H1 (cell line): Measurements from ENCODE around the gene DDX31. TPM values are rescaled to one million over a fixed set of nuclear protein-coding genes. Genes with fewer than 3 reads are reported as not detected.

Experiments
- CTCF ChIA-PET: fragments of 300-600 bp; sonication (Branson Sonifier 250); formaldehyde crosslinking; loops from one replicate; lab custom pipeline; 2021; ENCODE audit not compliant: partially characterized antibody; lab: Charles Lee
- POLR2A ChIA-PET: fragments of 300-600 bp; sonication (Branson Sonifier 250); formaldehyde crosslinking; loops from one replicate; lab custom pipeline; 2021; ENCODE audit warnings: inconsistent platforms; ENCODE audit not compliant: partially characterized antibody; lab: Charles Lee
- DNase-seq, 2 experiments: peaks; one replicate each; pipeline versions ENCODE4 v3.0.0 to v3.0.0-alpha.2; 2010 to 2022; ENCODE audit warnings: low spot score in 2 of 2, low read depth in 1 of 2, mixed read lengths in 1 of 2
- FAIRE-seq: peaks from 2 replicates; lab custom pipeline; 2011; peaks lifted over from hg19 to GRCh38; lab: Jason Lieb, UNC
- H2AFZ ChIP-seq: 2 replicates; pipeline ENCODE4 v1.8.1; 2012; ENCODE audit warnings: low read length, inconsistent platforms
- H2AK5ac ChIP-seq: 2 replicates; pipeline ENCODE4 v1.6.1; 2013; ENCODE audit warnings: low read depth, low read length
- H2BK120ac ChIP-seq: replicated peaks from 2 replicates; pipeline ENCODE3; 2013; ENCODE audit warnings: low read depth, low read length, inconsistent platforms
- H2BK12ac ChIP-seq: 2 replicates; pipeline ENCODE4 v1.6.1; 2013; ENCODE audit warnings: low read depth, low read length
- H2BK15ac ChIP-seq: 2 replicates; pipeline ENCODE4 v1.6.1; 2013; ENCODE audit warnings: low read length
- H2BK20ac ChIP-seq: 2 replicates; pipeline ENCODE4 v1.6.1; 2013; ENCODE audit warnings: low read length
- H2BK5ac ChIP-seq: 2 replicates; pipeline ENCODE4 v1.6.1; 2013; ENCODE audit warnings: low read depth, low read length
- H3K14ac ChIP-seq: 2 replicates; pipeline ENCODE4 v1.6.1; 2013; ENCODE audit warnings: inconsistent platforms; ENCODE audit not compliant: insufficient read length
- H3K18ac ChIP-seq: 2 replicates; pipeline ENCODE4 v1.6.1; 2013; ENCODE audit warnings: low read length; ENCODE audit errors: extremely low read depth
- H3K23ac ChIP-seq: 2 replicates; pipeline ENCODE4 v1.6.1; 2013; ENCODE audit warnings: inconsistent platforms; ENCODE audit not compliant: insufficient read length
- H3K23me2 ChIP-seq: 2 replicates; pipeline ENCODE4 v1.6.1; 2013; ENCODE audit warnings: low read depth, low read length
- H3K27ac ChIP-seq: 2 replicates; pipeline ENCODE4 v1.6.1; 2011; ENCODE audit warnings: low read depth, low read length, inconsistent platforms
- H3K27me3 ChIP-seq, 4 experiments: replicated peaks in 1 of 4; 1 replicate in 1 of 4; 2 replicates in 3 of 4; pipeline versions ENCODE4 v1.6.1 to v1.8.1; 2011 to 2013; ENCODE audit warnings: low read length in 3 of 4, mild to moderate bottlenecking in 3 of 4, inconsistent platforms in 2 of 4, mixed read lengths in 2 of 4, moderate library complexity in 1 of 4; ENCODE audit not compliant: control insufficient read depth in 3 of 4, insufficient read depth in 3 of 4; ENCODE audit errors: extremely low read depth in 1 of 4
- H3K36me3 ChIP-seq, 4 experiments: 2 replicates each; pipeline versions ENCODE4 v1.6.1 to v1.8.1; 2011 to 2013; ENCODE audit warnings: mild to moderate bottlenecking in 4 of 4, low read length in 3 of 4, moderate library complexity in 2 of 4, control low read depth in 1 of 4, inconsistent platforms in 1 of 4; ENCODE audit not compliant: insufficient read depth in 4 of 4, control insufficient read depth in 2 of 4
- H3K4ac ChIP-seq: replicated peaks from 2 replicates; pipeline ENCODE3; 2013; ENCODE audit warnings: low read length, low read depth, mixed read lengths, inconsistent platforms; ENCODE audit not compliant: insufficient read length
- H3K4me1 ChIP-seq, 4 experiments: replicated peaks in 1 of 4; 1 replicate in 1 of 4; 2 replicates in 3 of 4; pipeline versions ENCODE4 v1.6.1 to v1.8.1; 2011 to 2013; ENCODE audit warnings: low read length in 3 of 4, inconsistent platforms in 2 of 4, mixed read lengths in 1 of 4; ENCODE audit not compliant: insufficient read depth in 4 of 4, control insufficient read depth in 3 of 4
- H3K4me2 ChIP-seq, 2 experiments: 2 replicates each; pipeline versions ENCODE4 v1.6.1 to v1.8.1; 2011 to 2013; ENCODE audit warnings: low read depth in 2 of 2, low read length in 2 of 2, control low read depth in 1 of 2, inconsistent platforms in 1 of 2, mild to moderate bottlenecking in 1 of 2; ENCODE audit not compliant: insufficient read depth in 1 of 2
- H3K4me3 ChIP-seq, 4 experiments: fragments of 200-600, 300-600 bp in 1 of 4; sonication (generic), shearing (Covaris generic), sonication (Bioruptor Twin) in 1 of 4; 2 replicates each; pipeline versions ENCODE4 v1.5.1 to v1.8.1; 2011 to 2016; ENCODE audit warnings: low read length in 4 of 4, low read depth in 3 of 4, control low read depth in 2 of 4, inconsistent platforms in 2 of 4, mild to moderate bottlenecking in 2 of 4, mixed read lengths in 1 of 4, moderate library complexity in 1 of 4; ENCODE audit not compliant: insufficient read depth in 2 of 4; ENCODE audit errors: extremely low read depth in 1 of 4
- H3K56ac ChIP-seq: replicated peaks from 2 replicates; pipeline ENCODE3; 2013; ENCODE audit warnings: low read depth, mild to moderate bottlenecking, mixed read lengths, low read length, inconsistent platforms; ENCODE audit not compliant: insufficient read length
- H3K79me1 ChIP-seq: 2 replicates; pipeline ENCODE4 v1.6.1; 2013; ENCODE audit warnings: low read depth, low read length, control low read depth
- H3K79me2 ChIP-seq, 2 experiments: 2 replicates each; pipeline versions ENCODE4 v1.6.1 to v1.8.1; 2012 to 2013; ENCODE audit warnings: low read length in 2 of 2, mild to moderate bottlenecking in 2 of 2, inconsistent platforms in 1 of 2; ENCODE audit not compliant: insufficient read depth in 2 of 2, control insufficient read depth in 1 of 2
- H3K9ac ChIP-seq, 4 experiments: replicated peaks in 1 of 4; 1 replicate in 1 of 4; 2 replicates in 3 of 4; pipeline versions ENCODE4 v1.6.1 to v1.8.1; 2011 to 2013; ENCODE audit warnings: low read depth in 3 of 4, low read length in 3 of 4, control low read depth in 2 of 4, mild to moderate bottlenecking in 2 of 4, moderate library complexity in 2 of 4, inconsistent platforms in 1 of 4; ENCODE audit errors: extremely low read depth in 1 of 4
- H3K9me3 ChIP-seq, 2 experiments: 2 replicates each; pipeline versions ENCODE4 v1.6.1 to v1.8.1; 2012 to 2013; ENCODE audit warnings: mild to moderate bottlenecking in 2 of 2, moderate library complexity in 2 of 2, control low read depth in 1 of 2, inconsistent platforms in 1 of 2, low read depth in 1 of 2, low read length in 1 of 2, mixed read lengths in 1 of 2; ENCODE audit not compliant: insufficient read depth in 2 of 2
- H4K20me1 ChIP-seq, 2 experiments: replicated peaks in 1 of 2; 2 replicates each; pipeline versions ENCODE3 to v1.8.1; 2011 to 2013; ENCODE audit warnings: inconsistent platforms in 2 of 2, low read length in 2 of 2, mild to moderate bottlenecking in 1 of 2; ENCODE audit not compliant: insufficient read depth in 2 of 2, control insufficient read depth in 1 of 2
- H4K5ac ChIP-seq: 2 replicates; pipeline ENCODE4 v1.6.1; 2013; ENCODE audit warnings: low read length, low read depth, mixed read lengths, inconsistent platforms; ENCODE audit not compliant: insufficient read length
- H4K8ac ChIP-seq: 2 replicates; pipeline ENCODE4 v1.8.0; 2013; ENCODE audit warnings: mild to moderate bottlenecking, moderate library complexity, low read length, inconsistent platforms; ENCODE audit not compliant: insufficient read depth; ENCODE audit errors: extremely low read depth
- H4K91ac ChIP-seq: replicated peaks from 2 replicates; pipeline ENCODE3; 2013; ENCODE audit warnings: low read length, mixed read lengths, inconsistent platforms; ENCODE audit not compliant: insufficient read length
- CBX8 ChIP-seq: fragments of 300-800, 300-1000 bp; sonication (generic); IDR thresholded peaks from 2 replicates; pipeline ENCODE4 v1.7.1; 2016; ENCODE audit warnings: low read depth, low read length, borderline replicate concordance
- CHD1 ChIP-seq: IDR thresholded peaks from 2 replicates; pipeline ENCODE4 v1.6.1; 2012; ENCODE audit warnings: low read depth, low read length, improper control_type of control experiment
- CHD2 ChIP-seq: IDR thresholded peaks from 2 replicates; pipeline ENCODE4 v1.6.1; 2012; ENCODE audit warnings: low read length, improper control_type of control experiment
- CTBP2 ChIP-seq: IDR thresholded peaks from 2 replicates; pipeline ENCODE4 v1.7.0; 2011; ENCODE audit warnings: borderline replicate concordance, mild to moderate bottlenecking, moderate library complexity, mixed read lengths, low read length; ENCODE audit not compliant: insufficient read depth, insufficient read length
- EP300 ChIP-seq, 2 experiments: IDR thresholded peaks; 1 replicate in 1 of 2; 2 replicates in 1 of 2; pipeline ENCODE4 v1.6.1; 2011 to 2012; ENCODE audit warnings: low read depth in 2 of 2, low read length in 2 of 2, mild to moderate bottlenecking in 2 of 2, borderline replicate concordance in 1 of 2, inconsistent platforms in 1 of 2, moderate library complexity in 1 of 2
- FOSL1 ChIP-seq: IDR thresholded peaks from 2 replicates; pipeline ENCODE4 v1.6.1; 2011; ENCODE audit warnings: mild to moderate bottlenecking, low read depth, low read length, moderate library complexity; ENCODE audit not compliant: insufficient read depth
- HDAC6 ChIP-seq: IDR thresholded peaks from one replicate; pipeline ENCODE4 v1.7.1; 2012; ENCODE audit warnings: low read depth, mild to moderate bottlenecking, inconsistent platforms, low read length, moderate library complexity
- RXRA ChIP-seq: IDR thresholded peaks from 2 replicates; pipeline ENCODE4 v1.6.1; 2011; ENCODE audit warnings: low read depth, mild to moderate bottlenecking, low read length, moderate library complexity; ENCODE audit not compliant: insufficient read depth
- SP2 ChIP-seq: IDR thresholded peaks from 2 replicates; pipeline ENCODE4 v1.6.1; 2012; ENCODE audit warnings: mild to moderate bottlenecking, low read length, inconsistent platforms
- TAF7 ChIP-seq: optimal IDR thresholded peaks from 2 replicates; pipeline ENCODE3; 2011; ENCODE audit warnings: low read depth, mild to moderate bottlenecking, inconsistent platforms, low read length, moderate library complexity, borderline replicate concordance
- WGBS, 2 experiments: shearing (Covaris generic) in 1 of 2; methylation state at CpG; one replicate each; pipeline versions ENCODE4 v1.1.6 to v1.1.7; 2013 to 2015; ENCODE audit warnings: low lambda C conversion rate in 2 of 2, mixed read lengths in 2 of 2, inconsistent platforms in 1 of 2, low coverage in 1 of 2, missing lambda C conversion rate in 1 of 2; ENCODE audit not compliant: insufficient replicate concordance in 2 of 2, insufficient coverage in 1 of 2, insufficient read length in 1 of 2; ENCODE audit errors: extremely low coverage in 1 of 2, missing lambda C conversion rate in 1 of 2; 5-methylcytosine and 5-hydroxymethylcytosine counted together
- polyA plus RNA-seq, 7 experiments: library from polyadenylated mRNA; depleted of rRNA in 3 of 7; stranded (reverse) in 5 of 7; unstranded in 2 of 7; fragments of >200 nt in 5 of 7; fragments of 200-250 nt in 2 of 7; gene quantifications; 1 replicate in 5 of 7; 2 replicates in 1 of 7; 4 replicates in 1 of 7; pipeline versions ENCODE4 v1.2.1 to v1.2.3, GENCODE V29; 2011 to 2013; ENCODE audit warnings: missing spikeins in 2 of 7, mixed read lengths in 2 of 7
- total RNA-seq: library from RNA; stranded (reverse); fragmentation: NEBNext Ultra II Directional; extraction: Animal tissue kit (Norgen Biotek cat#: 25700); gene quantifications from 2 replicates; pipeline ENCODE4 v1.2.1, GENCODE V29; 2021
- TF ChIP-seq, protein P1 (sequence below), 3 experiments: IDR thresholded peaks; 1 replicate in 2 of 3; 2 replicates in 1 of 3; pipeline versions ENCODE4 v1.5.1 to v1.6.1; 2011; ENCODE audit warnings: low read length in 3 of 3, mild to moderate bottlenecking in 3 of 3, inconsistent platforms in 2 of 3, low read depth in 1 of 3, moderate library complexity in 1 of 3; ENCODE audit not compliant: insufficient read depth in 1 of 3; ENCODE audit errors: control extremely low read depth in 1 of 3

Gene DDX31
- total and polyA plus RNA-seq, 2 of the 8 experiments (the other 6 are each of a cell fraction or from before 2014, with no cell fraction given) = 9.5 to 23.7 TPM

- Histone ChIP-seq H4K20me1 (no peaks in the 10 kb centered on the region), H2AK5ac (no peak overlapping the region), H3K23me2 (no peaks in the 10 kb centered on the region), H3K9ac (no peak overlapping the region), H4K8ac (no peak overlapping the region), H2BK120ac (no peak overlapping the region), H3K4me2 (no peak overlapping the region), H3K9me3 (no peaks in the 10 kb centered on the region), H3K27ac (no peak overlapping the region), H3K56ac (no peak overlapping the region), H3K18ac (no peak overlapping the region), H2BK5ac (no peak overlapping the region), H3K79me1 (peaks cover 2% of the 10 kb centered on the region), H3K27me3 (no peaks in the 10 kb centered on the region), H3K14ac (no peak overlapping the region), H3K4ac (no peak overlapping the region), H3K36me3 (peaks cover 2 to 39% (median 10%) of the 10 kb centered on the region in 4 experiments; a peak in 6 of 8 replicates), H4K91ac (no peak overlapping the region), H4K5ac (no peak overlapping the region), H2BK20ac (no peak overlapping the region), H3K23ac (no peak overlapping the region), H3K4me3 (no peak overlapping the region), H3K4me1 (no peaks in the 10 kb centered on the region), H2BK15ac (no peak overlapping the region), H2AFZ (no peak overlapping the region), H2BK12ac (no peak overlapping the region), H3K79me2 (no peaks in the 10 kb centered on the region)
- ChIA-PET POLR2A (interaction anchor here (0.7 kb wide), 1 partner anchor 12 kb away, joined by 3 read pairs; no protein-coding TSS in a partner anchor), CTCF (interaction anchor here (0.7 to 1.1 kb wide), 3 partner anchors 9 to 351 kb away, joined by 3 to 6 read pairs (median 3); no protein-coding TSS in a partner anchor)
- TF ChIP-seq CHD2 (no peak), RXRA (no peak), HDAC6 (no peak), CBX8 (no peak), SP2 (no peak), FOSL1 (no peak), CHD1 (no peak), EP300 (IDR thresholded peaks at IDR 0.05; ENCODE audit: borderline replicate concordance in 1 of 2, low read depth in 2 of 2, low read length in 2 of 2) (no peak), TAF7 (no peak), CTBP2 (no peak)
- TF ChIP-seq, protein P1, sequence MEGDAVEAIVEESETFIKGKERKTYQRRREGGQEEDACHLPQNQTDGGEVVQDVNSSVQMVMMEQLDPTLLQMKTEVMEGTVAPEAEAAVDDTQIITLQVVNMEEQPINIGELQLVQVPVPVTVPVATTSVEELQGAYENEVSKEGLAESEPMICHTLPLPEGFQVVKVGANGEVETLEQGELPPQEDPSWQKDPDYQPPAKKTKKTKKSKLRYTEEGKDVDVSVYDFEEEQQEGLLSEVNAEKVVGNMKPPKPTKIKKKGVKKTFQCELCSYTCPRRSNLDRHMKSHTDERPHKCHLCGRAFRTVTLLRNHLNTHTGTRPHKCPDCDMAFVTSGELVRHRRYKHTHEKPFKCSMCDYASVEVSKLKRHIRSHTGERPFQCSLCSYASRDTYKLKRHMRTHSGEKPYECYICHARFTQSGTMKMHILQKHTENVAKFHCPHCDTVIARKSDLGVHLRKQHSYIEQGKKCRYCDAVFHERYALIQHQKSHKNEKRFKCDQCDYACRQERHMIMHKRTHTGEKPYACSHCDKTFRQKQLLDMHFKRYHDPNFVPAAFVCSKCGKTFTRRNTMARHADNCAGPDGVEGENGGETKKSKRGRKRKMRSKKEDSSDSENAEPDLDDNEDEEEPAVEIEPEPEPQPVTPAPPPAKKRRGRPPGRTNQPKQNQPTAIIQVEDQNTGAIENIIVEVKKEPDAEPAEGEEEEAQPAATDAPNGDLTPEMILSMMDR (IDR thresholded peaks at IDR 0.05; ENCODE audit: control extremely low read depth in 1 of 3, insufficient read depth in 1 of 3, low read depth in 1 of 3, low read length in 3 of 3) = no peak
- 94% methylated on average over 8 of the region's 9 CpGs; no CpG with 5 or more reads in 1 of the 2 experiments for WGBS, 2 experiments
- FAIRE-seq (no peak), DNase-seq (no peak)
Observed at GRCh38 chr9:132609184-132609583, 60.6 kb downstream of the DDX31 start.
